A673 (cell line): ENCODE measurements around the gene GMFB.

Source experiments
- CTCF ChIP-seq: fragments of 300-800, 200-600 bp; sonication (generic); conservative IDR thresholded peaks from 2 replicates; pipeline ENCODE4 v1.5.1; 2017; ENCODE audit warnings: low read depth, mild to moderate bottlenecking, antibody characterized with exemption, low read length, moderate library complexity, mixed read lengths
- EZH2 ChIP-seq: fragments of 200-600 bp; sonication (generic); IDR thresholded peaks from 2 replicates; pipeline ENCODE4 v1.6.1; 2017; ENCODE audit warnings: borderline replicate concordance, low read depth, mild to moderate bottlenecking, mixed read lengths, antibody characterized with exemption, low read length; ENCODE audit not compliant: poor library complexity, severe bottlenecking

GRCh38 chr14:54498579-54498978, 9.8 kb upstream of the GMFB start:
- TF ChIP-seq CTCF: no peak
- TF ChIP-seq EZH2: no peak
